GM21619 (cell line): ENCODE results near the gene RPL23.

ENCODE experiments used
- ATAC-seq: cut with Tn5 transposase; IDR thresholded peaks from one replicate; pipeline ENCODE4 v1.9.1; 2021; ENCODE audit not compliant: unreplicated experiment

Gene RPL23

GRCh38 chr17:38800237-38800760 is 53.2 kb downstream of the RPL23 start:
- ATAC-seq, result no peak

GRCh38 chr17:38799501-38800236 is 53.9 kb downstream of the RPL23 start, which contains the start of gene PIP4K2B:
PIP4K2B (minus strand) TSS chr17:38799556; CDS start chr17:38799424, 132 bp downstream.
- peak; percentile 76 for ATAC-seq

GRCh38 chr17:38798614-38799500 is 54.7 kb downstream of the RPL23 start:
- ATAC-seq, result peak; percentile 11
